ENCODE results near the gene COLGALT1.

GRCh38 chr19:17576758-17577456 is 21.5 kb downstream of the COLGALT1 start:
- TF ChIP-seq CTCF (IDR thresholded peaks at IDR 0.05) (no peak), POLR2A (IDR thresholded peaks at IDR 0.05) (no peak), POLR2AphosphoS5 (IDR thresholded peaks at IDR 0.05) (no peak)
